ENCODE measurements around the gene SLCO1A2. TPM values are rescaled to one million over a fixed set of nuclear protein-coding genes. Genes with fewer than 3 reads are reported as not detected.

The SLCO1A2 gene
- total RNA-seq, 1 experiment from 2014 or later, result not detected

DNA sequence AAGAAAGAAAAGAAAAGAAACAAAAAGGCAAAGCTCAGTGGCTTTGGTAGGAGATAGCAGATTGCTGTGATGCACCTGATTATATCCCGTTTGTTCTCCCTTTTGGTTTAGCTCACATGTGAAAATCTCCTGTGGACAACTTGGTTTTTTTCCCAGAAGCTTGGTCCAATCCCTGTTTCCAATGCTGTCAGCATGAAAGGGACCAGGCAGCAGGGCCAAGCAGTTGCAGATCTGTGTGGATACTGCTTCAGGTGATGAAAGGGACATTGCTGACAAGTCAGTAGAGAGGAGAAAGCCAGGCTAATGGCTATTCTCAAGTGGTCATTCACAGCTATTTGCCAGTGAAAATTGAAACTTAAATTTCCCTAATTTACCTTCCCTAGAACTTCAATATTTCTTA, 18.8 kb upstream of the SLCO1A2 start:
- Histone ChIP-seq H3K4me1 (ENCODE audit: control insufficient read depth, insufficient read depth, low read length) (no peaks in the 10 kb centered on the region), H3K9me3 (ENCODE audit: control insufficient read depth, insufficient read depth, low read depth, low read length) (no peaks in the 10 kb centered on the region), H3K27me3 (ENCODE audit: control insufficient read depth, insufficient read depth, low read length) (no peaks in the 10 kb centered on the region), H3K4me3 (ENCODE audit: low read depth in 2 of 2, low read length in 2 of 2) (no peak overlapping the region), H3K27ac (ENCODE audit: low read length) (no peak overlapping the region), H3K36me3 (ENCODE audit: control insufficient read depth, insufficient read depth, low read length) (no peaks in the 10 kb centered on the region)
- no TSS peak for BruUV-seq (replicated peaks)
- in situ Hi-C loops (cut with HindIII; ENCODE audit: low pct_unique_long_range_greater_than_20kb, low sequenced_read_pairs), result no loop called here
- DNase-seq (ENCODE audit: low read depth, low spot score) (no peak), ATAC-seq (no peak)
- TF ChIP-seq SIN3A (IDR thresholded peaks at IDR 0.05; ENCODE audit: borderline replicate concordance, insufficient read depth, low read depth, low read length), result no peak
- TF ChIP-seq TCF7L2 (IDR thresholded peaks at IDR 0.05; ENCODE audit: low read depth, low read length), result no peak
- TF ChIP-seq, protein P1, sequence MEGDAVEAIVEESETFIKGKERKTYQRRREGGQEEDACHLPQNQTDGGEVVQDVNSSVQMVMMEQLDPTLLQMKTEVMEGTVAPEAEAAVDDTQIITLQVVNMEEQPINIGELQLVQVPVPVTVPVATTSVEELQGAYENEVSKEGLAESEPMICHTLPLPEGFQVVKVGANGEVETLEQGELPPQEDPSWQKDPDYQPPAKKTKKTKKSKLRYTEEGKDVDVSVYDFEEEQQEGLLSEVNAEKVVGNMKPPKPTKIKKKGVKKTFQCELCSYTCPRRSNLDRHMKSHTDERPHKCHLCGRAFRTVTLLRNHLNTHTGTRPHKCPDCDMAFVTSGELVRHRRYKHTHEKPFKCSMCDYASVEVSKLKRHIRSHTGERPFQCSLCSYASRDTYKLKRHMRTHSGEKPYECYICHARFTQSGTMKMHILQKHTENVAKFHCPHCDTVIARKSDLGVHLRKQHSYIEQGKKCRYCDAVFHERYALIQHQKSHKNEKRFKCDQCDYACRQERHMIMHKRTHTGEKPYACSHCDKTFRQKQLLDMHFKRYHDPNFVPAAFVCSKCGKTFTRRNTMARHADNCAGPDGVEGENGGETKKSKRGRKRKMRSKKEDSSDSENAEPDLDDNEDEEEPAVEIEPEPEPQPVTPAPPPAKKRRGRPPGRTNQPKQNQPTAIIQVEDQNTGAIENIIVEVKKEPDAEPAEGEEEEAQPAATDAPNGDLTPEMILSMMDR (IDR thresholded peaks at IDR 0.05), result no peak
- TF ChIP-seq, protein P2, sequence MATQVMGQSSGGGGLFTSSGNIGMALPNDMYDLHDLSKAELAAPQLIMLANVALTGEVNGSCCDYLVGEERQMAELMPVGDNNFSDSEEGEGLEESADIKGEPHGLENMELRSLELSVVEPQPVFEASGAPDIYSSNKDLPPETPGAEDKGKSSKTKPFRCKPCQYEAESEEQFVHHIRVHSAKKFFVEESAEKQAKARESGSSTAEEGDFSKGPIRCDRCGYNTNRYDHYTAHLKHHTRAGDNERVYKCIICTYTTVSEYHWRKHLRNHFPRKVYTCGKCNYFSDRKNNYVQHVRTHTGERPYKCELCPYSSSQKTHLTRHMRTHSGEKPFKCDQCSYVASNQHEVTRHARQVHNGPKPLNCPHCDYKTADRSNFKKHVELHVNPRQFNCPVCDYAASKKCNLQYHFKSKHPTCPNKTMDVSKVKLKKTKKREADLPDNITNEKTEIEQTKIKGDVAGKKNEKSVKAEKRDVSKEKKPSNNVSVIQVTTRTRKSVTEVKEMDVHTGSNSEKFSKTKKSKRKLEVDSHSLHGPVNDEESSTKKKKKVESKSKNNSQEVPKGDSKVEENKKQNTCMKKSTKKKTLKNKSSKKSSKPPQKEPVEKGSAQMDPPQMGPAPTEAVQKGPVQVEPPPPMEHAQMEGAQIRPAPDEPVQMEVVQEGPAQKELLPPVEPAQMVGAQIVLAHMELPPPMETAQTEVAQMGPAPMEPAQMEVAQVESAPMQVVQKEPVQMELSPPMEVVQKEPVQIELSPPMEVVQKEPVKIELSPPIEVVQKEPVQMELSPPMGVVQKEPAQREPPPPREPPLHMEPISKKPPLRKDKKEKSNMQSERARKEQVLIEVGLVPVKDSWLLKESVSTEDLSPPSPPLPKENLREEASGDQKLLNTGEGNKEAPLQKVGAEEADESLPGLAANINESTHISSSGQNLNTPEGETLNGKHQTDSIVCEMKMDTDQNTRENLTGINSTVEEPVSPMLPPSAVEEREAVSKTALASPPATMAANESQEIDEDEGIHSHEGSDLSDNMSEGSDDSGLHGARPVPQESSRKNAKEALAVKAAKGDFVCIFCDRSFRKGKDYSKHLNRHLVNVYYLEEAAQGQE (IDR thresholded peaks at IDR 0.05; ENCODE audit: insufficient read depth in 1 of 2, low read depth in 2 of 2, low read length in 1 of 2), result no peak
- TF ChIP-seq POLR2AphosphoS5 (IDR thresholded peaks at IDR 0.05; ENCODE audit: low read depth, low read length), result no peak
- POLR2A ChIA-PET, result no interaction called here
- CTCF ChIA-PET, result no interaction called here
- intact Hi-C loops (cut with micrococcal nuclease; ENCODE audit: unreplicated experiment), result no loop called here

DNA sequence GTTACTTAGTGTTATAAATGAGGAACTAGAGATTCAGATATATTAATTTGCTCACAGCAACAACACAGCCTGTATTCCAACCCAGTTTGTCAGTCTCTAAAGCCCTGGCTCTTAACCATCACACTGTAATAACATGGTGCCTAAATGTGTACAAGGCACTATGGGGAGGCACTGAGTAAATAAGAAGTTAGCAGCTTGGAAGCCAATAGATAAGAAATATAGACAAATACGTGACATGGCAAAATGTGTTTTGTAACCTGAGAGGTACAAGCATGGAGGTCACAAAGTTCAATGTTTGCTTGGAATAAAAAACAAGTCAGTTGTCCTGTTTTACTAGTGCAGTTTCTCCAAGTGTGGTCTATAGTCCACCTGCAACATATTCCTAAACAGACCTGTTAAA, 16.3 kb upstream of the SLCO1A2 start:
- no peak overlapping the region for H3K4me3 ChIP-seq (ENCODE audit: low read depth in 2 of 2, low read length in 2 of 2)
- CTCF ChIA-PET, result no interaction called here
- intact Hi-C loops (cut with micrococcal nuclease; ENCODE audit: unreplicated experiment), result no loop called here
- no peaks in the 10 kb centered on the region for H3K9me3 ChIP-seq (ENCODE audit: control insufficient read depth, insufficient read depth, low read depth, low read length)
- H3K27me3 ChIP-seq (ENCODE audit: control insufficient read depth, insufficient read depth, low read length), result no peaks in the 10 kb centered on the region
- H3K4me1 ChIP-seq (ENCODE audit: control insufficient read depth, insufficient read depth, low read length), result no peaks in the 10 kb centered on the region
- POLR2A ChIA-PET, result interaction anchor here (0.6 kb wide), 1 partner anchor 984 kb away, joined by 5 read pairs; no protein-coding TSS in a partner anchor
- in situ Hi-C loops (cut with HindIII; ENCODE audit: low pct_unique_long_range_greater_than_20kb, low sequenced_read_pairs), result no loop called here
- no TSS peak for BruUV-seq (replicated peaks)
- H3K27ac ChIP-seq (ENCODE audit: low read length), result no peak overlapping the region
- DNase-seq (ENCODE audit: low read depth, low spot score) (no peak), ATAC-seq (no peak)
- H3K36me3 ChIP-seq (ENCODE audit: control insufficient read depth, insufficient read depth, low read length), result no peaks in the 10 kb centered on the region
- TF ChIP-seq SIN3A (IDR thresholded peaks at IDR 0.05; ENCODE audit: borderline replicate concordance, insufficient read depth, low read depth, low read length), result no peak
- TF ChIP-seq POLR2AphosphoS5 (IDR thresholded peaks at IDR 0.05; ENCODE audit: low read depth, low read length), result no peak
- TF ChIP-seq, protein P1 (IDR thresholded peaks at IDR 0.05), result no peak
- TF ChIP-seq TCF7L2 (IDR thresholded peaks at IDR 0.05; ENCODE audit: low read depth, low read length), result no peak
- TF ChIP-seq, protein P2 (IDR thresholded peaks at IDR 0.05; ENCODE audit: insufficient read depth in 1 of 2, low read depth in 2 of 2, low read length in 1 of 2), result no peak

Data from Panc1 (cell line).